WTC11 (cell line): ENCODE measurements around the gene LSP1. TPM values are rescaled to one million over a fixed set of nuclear protein-coding genes. Genes with fewer than 3 reads are reported as not detected.

ENCODE experiments used
- ATAC-seq: fragments of 200-7000 bp; cut with Tn5 transposase; 2 replicates; pipeline ENCODE4 v1.10.0; 2021; ENCODE audit warnings: mild to moderate bottlenecking, moderate library complexity
- CTCF ChIA-PET: fragments of 300-600 bp; sonication (Branson Sonifier 250); formaldehyde crosslinking; loops from one replicate; lab custom pipeline; 2021; ENCODE audit warnings: antibody characterized with exemption; lab: Charles Lee
- POLR2A ChIA-PET: fragments of 350-600 bp; sonication (Branson Sonifier 250); formaldehyde crosslinking; loops from one replicate; lab custom pipeline; 2021; ENCODE audit warnings: antibody characterized with exemption; lab: Charles Lee
- DNase-seq: peaks from one replicate; pipeline ENCODE4 v3.0.0; 2021; ENCODE audit warnings: low spot score
- H3K27ac Mint-ChIP-seq: 2 replicates; pipeline ENCODE4 v1.8.0; 2021; ENCODE audit warnings: mixed read lengths
- H3K27me3 Mint-ChIP-seq: 2 replicates; pipeline ENCODE4 v1.8.0; 2021; ENCODE audit warnings: low read depth, mild to moderate bottlenecking, moderate library complexity, mixed read lengths
- H3K36me3 Mint-ChIP-seq: 2 replicates; pipeline ENCODE4 v1.8.0; 2021; ENCODE audit warnings: mixed read lengths
- H3K4me1 Mint-ChIP-seq: 2 replicates; pipeline ENCODE4 v1.8.0; 2022; ENCODE audit warnings: mixed read lengths
- H3K4me3 Mint-ChIP-seq: 2 replicates; pipeline ENCODE4 v1.8.0; 2021; ENCODE audit warnings: mild to moderate bottlenecking, moderate library complexity, mixed read lengths
- H3K9me3 Mint-ChIP-seq: 2 replicates; pipeline ENCODE4 v1.8.0; 2021; ENCODE audit warnings: mixed read lengths
- ARID4B ChIP-seq: sonication (generic); formaldehyde crosslinking; IDR thresholded peaks from 2 replicates; pipeline ENCODE4 v1.8.0; 2023; ENCODE audit warnings: missing genetic modification reagents, mild to moderate bottlenecking, borderline replicate concordance
- ATF6 ChIP-seq: sonication (generic); formaldehyde crosslinking; IDR thresholded peaks from 2 replicates; pipeline ENCODE4 v1.8.1; 2023; ENCODE audit warnings: mild to moderate bottlenecking, missing genetic modification reagents
- CDX4 ChIP-seq: fragments of 250-450 bp; sonication (Bioruptor Pico); IDR thresholded peaks from 2 replicates; pipeline ENCODE4 v1.9.0; 2021; ENCODE audit warnings: moderate library complexity, mild to moderate bottlenecking, inconsistent platforms, borderline replicate concordance
- EMX1 ChIP-seq: fragments of 250-450 bp; sonication (Bioruptor Pico); IDR thresholded peaks from 2 replicates; pipeline ENCODE4 v1.8.0; 2021; ENCODE audit warnings: mild to moderate bottlenecking
- FOXP1 ChIP-seq: sonication (generic); formaldehyde crosslinking; IDR thresholded peaks from 2 replicates; pipeline ENCODE4 v1.8.0; 2022; ENCODE audit warnings: missing genetic modification reagents, mild to moderate bottlenecking, moderate library complexity, borderline replicate concordance
- GABPB1 ChIP-seq: sonication (generic); formaldehyde crosslinking; IDR thresholded peaks from 2 replicates; pipeline ENCODE4 v1.8.1; 2023; ENCODE audit warnings: mild to moderate bottlenecking, missing genetic modification reagents
- MAX ChIP-seq: sonication (generic); formaldehyde crosslinking; IDR thresholded peaks from 2 replicates; pipeline ENCODE4 v1.8.0; 2022; ENCODE audit warnings: mild to moderate bottlenecking, missing genetic modification reagents
- MLX ChIP-seq: sonication (generic); formaldehyde crosslinking; IDR thresholded peaks from 2 replicates; pipeline ENCODE4 v1.8.1; 2023; ENCODE audit warnings: mild to moderate bottlenecking, missing genetic modification reagents, moderate library complexity
- NFE2L1 ChIP-seq: sonication (generic); formaldehyde crosslinking; IDR thresholded peaks from 2 replicates; pipeline ENCODE4 v1.8.1; 2023; ENCODE audit warnings: missing genetic modification reagents
- NFYB ChIP-seq: sonication (generic); formaldehyde crosslinking; conservative IDR thresholded peaks from 2 replicates; pipeline ENCODE4 v1.8.0; 2022; ENCODE audit warnings: low read depth, missing genetic modification reagents
- PREB ChIP-seq: sonication (generic); formaldehyde crosslinking; IDR thresholded peaks from 2 replicates; pipeline ENCODE4 v1.8.1; 2022; ENCODE audit warnings: mild to moderate bottlenecking, missing genetic modification reagents, moderate library complexity, borderline replicate concordance
- USF2 ChIP-seq: sonication (generic); formaldehyde crosslinking; IDR thresholded peaks from 2 replicates; pipeline ENCODE4 v1.8.1; 2023; ENCODE audit warnings: mild to moderate bottlenecking, missing genetic modification reagents, moderate library complexity
- ZNF232 ChIP-seq: sonication (generic); formaldehyde crosslinking; IDR thresholded peaks from 2 replicates; pipeline ENCODE4 v1.8.0; 2022; ENCODE audit warnings: mild to moderate bottlenecking, missing genetic modification reagents
- ZNF423 ChIP-seq: fragments of 250-450 bp; sonication (Bioruptor Pico); IDR thresholded peaks from 2 replicates; pipeline ENCODE4 v2.1.2; 2022; ENCODE audit warnings: mild to moderate bottlenecking, moderate library complexity
- ZNF671 ChIP-seq: fragments of 250-450 bp; sonication (Bioruptor Pico); IDR thresholded peaks from 2 replicates; pipeline ENCODE4 v1.8.0; 2021; ENCODE audit warnings: mild to moderate bottlenecking
- total RNA-seq: library from RNA; stranded (reverse); gene quantifications from 3 replicates; pipeline ENCODE4 v1.2.3, GENCODE V29; 2021

The LSP1 gene
- total RNA-seq, 1 experiment from 2014 or later: 0.77 TPM

GRCh38 chr11:1830004-1830321 lies 22.9 kb upstream of the LSP1 start:
- POLR2A ChIA-PET: no interaction called here

More at GRCh38 chr11:1830004-1830321, 22.9 kb upstream of the LSP1 start:
- CTCF ChIA-PET: interaction anchor here (1.2 to 7.8 kb wide), 3 partner anchors 137 to 320 kb away, joined by 10 to 271 read pairs (median 110); no protein-coding TSS in a partner anchor
- no peak for DNase-seq
- Mint-ChIP-seq H3K4me3 (no peak overlapping the region), H3K4me1 (peaks cover 4% of the 10 kb centered on the region; the same call in 1 of the 2 replicates), H3K27ac (no peak overlapping the region), H3K27me3 (peaks cover 5% of the 10 kb centered on the region), H3K36me3 (no peaks in the 10 kb centered on the region), H3K9me3 (no peaks in the 10 kb centered on the region)
- no peak for ATAC-seq
- no peak for TF ChIP-seq USF2 (CRISPR knock-in tag)
- TF ChIP-seq GABPB1: no peak
- no peak for TF ChIP-seq PREB (CRISPR knock-in tag)
- TF ChIP-seq MAX: no peak
- no peak for TF ChIP-seq ZNF671 (CRISPR knock-in tag)
- TF ChIP-seq NFYB (CRISPR knock-in tag): no peak
- no peak for TF ChIP-seq ARID4B
- TF ChIP-seq MLX (CRISPR knock-in tag): no peak
- TF ChIP-seq ZNF423: no peak
- no peak for TF ChIP-seq EMX1 (CRISPR knock-in tag)
- no peak for TF ChIP-seq NFE2L1 (CRISPR knock-in tag)
- no peak for TF ChIP-seq FOXP1 (CRISPR knock-in tag)
- no peak for TF ChIP-seq ATF6 (CRISPR knock-in tag)
- no peak for TF ChIP-seq CDX4 (CRISPR knock-in tag)
- TF ChIP-seq ZNF232 (CRISPR knock-in tag): no peak
